Measurements from ENCODE around the gene ADSS2.

- TF ChIP-seq EP300 (IDR thresholded peaks at IDR 0.05), result no peak
- no peak for TF ChIP-seq CTCF (IDR thresholded peaks at IDR 0.05)
- no peak for TF ChIP-seq POLR2A (IDR thresholded peaks at IDR 0.05)
These were observed 58.0 kb downstream of the ADSS2 start for GRCh38 chr1:244393604-244394176.

All from tibial nerve (tissue), 4 donors.